Measurements from ENCODE around the gene SENP3. TPM values are rescaled to one million over a fixed set of nuclear protein-coding genes. Genes with fewer than 3 reads are reported as not detected.
A peak's percentile ranks its signal among the peaks of the same experiment; 100 is the strongest.

The SENP3 gene

GRCh38 chr17:7615265-7615747 lies 53.6 kb downstream of the SENP3 start:
- H3K9ac ChIP-seq (ENCODE audit: low read depth, low read length): peak overlapping the region; percentile 66
- H3K4me1 ChIP-seq (ENCODE audit: control insufficient read depth, insufficient read depth, low read length): peaks cover 24% of the 10 kb centered on the region
- peak overlapping the region; percentile 84 for H3K4me2 ChIP-seq (ENCODE audit: low read length)
- H3K9me3 ChIP-seq (replicated peaks; ENCODE audit: low read length): no peaks in the 10 kb centered on the region
- H3K27me3 ChIP-seq (ENCODE audit: control insufficient read depth, insufficient read depth, low read length): no peaks in the 10 kb centered on the region
- peak overlapping the region; percentile 71 for H3K4me3 ChIP-seq (ENCODE audit: low read length)
- peaks cover 8% of the 10 kb centered on the region for H3K36me3 ChIP-seq (ENCODE audit: insufficient read depth, low read length)

- Histone ChIP-seq H3K4me1 (ENCODE audit: control insufficient read depth, insufficient read depth, low read length) (peaks cover 2% of the 10 kb centered on the region), H3K9ac (ENCODE audit: low read depth, low read length) (no peak overlapping the region), H3K4me2 (ENCODE audit: low read length) (no peak overlapping the region), H3K36me3 (ENCODE audit: insufficient read depth, low read length) (no peaks in the 10 kb centered on the region), H3K4me3 (ENCODE audit: low read length) (no peak overlapping the region), H3K9me3 (replicated peaks; ENCODE audit: low read length) (no peaks in the 10 kb centered on the region), H3K27me3 (ENCODE audit: control insufficient read depth, insufficient read depth, low read length) (no peaks in the 10 kb centered on the region)
Measured at GRCh38 chr17:7618608-7619007, 56.9 kb downstream of the SENP3 start.

- Histone ChIP-seq H3K9ac (ENCODE audit: low read depth, low read length) (no peak overlapping the region), H3K36me3 (ENCODE audit: insufficient read depth, low read length) (no peaks in the 10 kb centered on the region), H3K4me2 (ENCODE audit: low read length) (no peak overlapping the region), H3K4me3 (ENCODE audit: low read length) (no peak overlapping the region), H3K4me1 (ENCODE audit: control insufficient read depth, insufficient read depth, low read length) (no peaks in the 10 kb centered on the region), H3K27me3 (ENCODE audit: control insufficient read depth, insufficient read depth, low read length) (no peaks in the 10 kb centered on the region), H3K9me3 (replicated peaks; ENCODE audit: low read length) (no peaks in the 10 kb centered on the region)
Measured at GRCh38 chr17:7620835-7621234, 59.1 kb downstream of the SENP3 start.

Small RNA genes within 50 kb of the gene (small RNA-seq; reads per million reads assigned to genes)
- gene CD68 (not detected), gene RF00019 (not detected), gene SNORA48 (not detected), gene SNORD10 (not detected)
